ENCODE measurements around the gene UGT1A6. TPM values are rescaled to one million over a fixed set of nuclear protein-coding genes. Genes with fewer than 3 reads are reported as not detected.

UGT1A6 gene
- polyA plus RNA-seq, 2 of the 4 experiments (the other 2 are of a cell fraction), result 2.5 to 3.5 TPM

GRCh38 chr2:233707940-233708644 is 15.4 kb downstream of the UGT1A6 start (continued):
- TF ChIP-seq PBX3 (IDR thresholded peaks at IDR 0.05) (no peak), NPAS2 (CRISPR knock-in tag; IDR thresholded peaks at IDR 0.05; ENCODE audit: borderline replicate concordance) (no peak), HMGXB4 (CRISPR knock-in tag; IDR thresholded peaks at IDR 0.05; ENCODE audit: borderline replicate concordance) (no peak), SREBF2 (IDR thresholded peaks at IDR 0.05) (no peak), FOSB (CRISPR knock-in tag; IDR thresholded peaks at IDR 0.05) (peak; percentile 48; the same call in 1 of the 2 replicates), ZC3H11A (IDR thresholded peaks at IDR 0.05) (no peak), TFCP2L1 (CRISPR knock-in tag; IDR thresholded peaks at IDR 0.05) (no peak), ESRRA (IDR thresholded peaks at IDR 0.05; ENCODE audit: borderline replicate concordance, low read length) (no peak), HOXB5 (CRISPR knock-in tag; IDR thresholded peaks at IDR 0.05) (peak; percentile 57; the same call in 1 of the 2 replicates), BHLHE40 (IDR thresholded peaks at IDR 0.05; ENCODE audit: low read depth, low read length) (no peak), RAD21 (conservative IDR thresholded peaks at IDR 0.05 in 1 of 2, IDR thresholded peaks at IDR 0.05 in 1 of 2) (no peak; a peak in 1 of 5 replicates), FOXS1 (CRISPR knock-in tag; IDR thresholded peaks at IDR 0.05) (no peak), PHF8 (IDR thresholded peaks at IDR 0.05; ENCODE audit: borderline replicate concordance, low read depth) (no peak), CTCF (IDR thresholded peaks at IDR 0.05) (no peak), MAFK (IDR thresholded peaks at IDR 0.05; ENCODE audit: partially characterized antibody) (no peak), FOSL2 (IDR thresholded peaks at IDR 0.05) (peak; percentile 42; the same call in 1 of the 2 replicates), FOSL2 (CRISPR knock-in tag; IDR thresholded peaks at IDR 0.05) (peak; percentile 89), CEBPB (IDR thresholded peaks at IDR 0.05) (peak; percentile 4 to 73; a peak in 3 of 4 replicates), MYC (IDR thresholded peaks at IDR 0.05; ENCODE audit: borderline replicate concordance, low read length) (no peak)
- TF ChIP-seq, protein P1, sequence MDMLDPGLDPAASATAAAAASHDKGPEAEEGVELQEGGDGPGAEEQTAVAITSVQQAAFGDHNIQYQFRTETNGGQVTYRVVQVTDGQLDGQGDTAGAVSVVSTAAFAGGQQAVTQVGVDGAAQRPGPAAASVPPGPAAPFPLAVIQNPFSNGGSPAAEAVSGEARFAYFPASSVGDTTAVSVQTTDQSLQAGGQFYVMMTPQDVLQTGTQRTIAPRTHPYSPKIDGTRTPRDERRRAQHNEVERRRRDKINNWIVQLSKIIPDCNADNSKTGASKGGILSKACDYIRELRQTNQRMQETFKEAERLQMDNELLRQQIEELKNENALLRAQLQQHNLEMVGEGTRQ (IDR thresholded peaks at IDR 0.05), result no peak
- TF ChIP-seq, protein P2, sequence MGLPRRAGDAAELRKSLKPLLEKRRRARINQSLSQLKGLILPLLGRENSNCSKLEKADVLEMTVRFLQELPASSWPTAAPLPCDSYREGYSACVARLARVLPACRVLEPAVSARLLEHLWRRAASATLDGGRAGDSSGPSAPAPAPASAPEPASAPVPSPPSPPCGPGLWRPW (IDR thresholded peaks at IDR 0.05), result no peak

DNA sequence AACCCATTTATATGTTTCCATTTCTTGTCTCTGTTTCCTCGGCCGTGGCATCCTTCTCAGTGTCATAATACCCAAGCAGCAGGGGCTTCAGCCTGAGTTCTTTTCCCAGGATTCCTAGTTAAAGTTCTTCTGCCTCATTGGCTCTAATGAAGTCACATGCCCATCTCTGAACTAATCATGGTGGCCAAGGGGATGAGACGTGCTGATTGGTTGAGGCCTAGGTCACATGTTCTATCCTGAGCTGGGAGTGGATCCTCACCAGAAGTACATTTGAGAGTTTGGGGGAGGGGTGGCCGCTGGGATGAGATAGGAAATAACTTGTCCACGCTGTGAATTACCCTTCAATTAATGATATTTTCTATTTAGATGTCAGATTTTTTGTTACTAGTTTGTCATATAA is 16.3 kb downstream of the UGT1A6 start:
- Histone ChIP-seq H3K4me2 (peak overlapping the region; percentile 47), H3K9me3 (peaks cover 26% of the 10 kb centered on the region), H3K27ac (peak overlapping the region; percentile 98 to 100), H3K4me1 (peaks cover 68% of the 10 kb centered on the region), H3K4me3 (no peak overlapping the region)
- FAIRE-seq, result no peak
- ChIA-PET POLR2A (no interaction called here), CTCF (interaction anchor here (0.6 to 1.4 kb wide), 2 partner anchors 75 to 124 kb away, joined by 3 to 5 read pairs; no protein-coding TSS in a partner anchor)
- peak in 1 of 2 experiments; percentile 78 for DNase-seq (ENCODE audit: low read depth in 1 of 2, low spot score in 1 of 2)
- no peak for ATAC-seq
- TF ChIP-seq, protein P1 (IDR thresholded peaks at IDR 0.05), result peak; percentile 91
- TF ChIP-seq, protein P2 (IDR thresholded peaks at IDR 0.05), result no peak
- TF ChIP-seq, protein P3, sequence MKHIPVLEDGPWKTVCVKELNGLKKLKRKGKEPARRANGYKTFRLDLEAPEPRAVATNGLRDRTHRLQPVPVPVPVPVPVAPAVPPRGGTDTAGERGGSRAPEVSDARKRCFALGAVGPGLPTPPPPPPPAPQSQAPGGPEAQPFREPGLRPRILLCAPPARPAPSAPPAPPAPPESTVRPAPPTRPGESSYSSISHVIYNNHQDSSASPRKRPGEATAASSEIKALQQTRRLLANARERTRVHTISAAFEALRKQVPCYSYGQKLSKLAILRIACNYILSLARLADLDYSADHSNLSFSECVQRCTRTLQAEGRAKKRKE (CRISPR knock-in tag; IDR thresholded peaks at IDR 0.05; ENCODE audit: low read depth), result peak; percentile 76
- TF ChIP-seq POLR2AphosphoS2 (conservative IDR thresholded peaks at IDR 0.05; ENCODE audit: low read length), result no peak
- peak; percentile 65; the same call in 1 of the 2 replicates for TF ChIP-seq HOXB13 (CRISPR knock-in tag; IDR thresholded peaks at IDR 0.05; ENCODE audit: low read depth)
- TF ChIP-seq HOXB5 (CRISPR knock-in tag; IDR thresholded peaks at IDR 0.05), result 0 out of 2 replicates have a peak, but pooled peaks have one; percentile 53
- 66% methylated on average over 5 of the region's 5 CpGs for WGBS (ENCODE audit: missing lambda C conversion rate)

Measured in A549 (cell line).